Measurements from ENCODE around the gene SHANK3.

GRCh38 chr22:50678218-50678650 lies 5.6 kb downstream of the SHANK3 start:
- TF ChIP-seq MEIS1 (CRISPR knock-in tag; IDR thresholded peaks at IDR 0.05; ENCODE audit: borderline replicate concordance), result no peak
- no peak for TF ChIP-seq CTCF (tag by site-specific recombination; IDR thresholded peaks at IDR 0.05)
- TF ChIP-seq TCF7L2 (IDR thresholded peaks at IDR 0.05; ENCODE audit: borderline replicate concordance, low read depth, low read length), result no peak
- no peak for TF ChIP-seq ZNF292 (tag by site-specific recombination; IDR thresholded peaks at IDR 0.05; ENCODE audit: borderline replicate concordance, low read depth)
- no peak for TF ChIP-seq ZNF830 (tag by site-specific recombination; IDR thresholded peaks at IDR 0.05; ENCODE audit: low read depth)
